ENCODE data around the gene FAM193A.
A peak's percentile ranks its signal among the peaks of the same experiment; 100 is the strongest.

FAM193A gene, protein sequence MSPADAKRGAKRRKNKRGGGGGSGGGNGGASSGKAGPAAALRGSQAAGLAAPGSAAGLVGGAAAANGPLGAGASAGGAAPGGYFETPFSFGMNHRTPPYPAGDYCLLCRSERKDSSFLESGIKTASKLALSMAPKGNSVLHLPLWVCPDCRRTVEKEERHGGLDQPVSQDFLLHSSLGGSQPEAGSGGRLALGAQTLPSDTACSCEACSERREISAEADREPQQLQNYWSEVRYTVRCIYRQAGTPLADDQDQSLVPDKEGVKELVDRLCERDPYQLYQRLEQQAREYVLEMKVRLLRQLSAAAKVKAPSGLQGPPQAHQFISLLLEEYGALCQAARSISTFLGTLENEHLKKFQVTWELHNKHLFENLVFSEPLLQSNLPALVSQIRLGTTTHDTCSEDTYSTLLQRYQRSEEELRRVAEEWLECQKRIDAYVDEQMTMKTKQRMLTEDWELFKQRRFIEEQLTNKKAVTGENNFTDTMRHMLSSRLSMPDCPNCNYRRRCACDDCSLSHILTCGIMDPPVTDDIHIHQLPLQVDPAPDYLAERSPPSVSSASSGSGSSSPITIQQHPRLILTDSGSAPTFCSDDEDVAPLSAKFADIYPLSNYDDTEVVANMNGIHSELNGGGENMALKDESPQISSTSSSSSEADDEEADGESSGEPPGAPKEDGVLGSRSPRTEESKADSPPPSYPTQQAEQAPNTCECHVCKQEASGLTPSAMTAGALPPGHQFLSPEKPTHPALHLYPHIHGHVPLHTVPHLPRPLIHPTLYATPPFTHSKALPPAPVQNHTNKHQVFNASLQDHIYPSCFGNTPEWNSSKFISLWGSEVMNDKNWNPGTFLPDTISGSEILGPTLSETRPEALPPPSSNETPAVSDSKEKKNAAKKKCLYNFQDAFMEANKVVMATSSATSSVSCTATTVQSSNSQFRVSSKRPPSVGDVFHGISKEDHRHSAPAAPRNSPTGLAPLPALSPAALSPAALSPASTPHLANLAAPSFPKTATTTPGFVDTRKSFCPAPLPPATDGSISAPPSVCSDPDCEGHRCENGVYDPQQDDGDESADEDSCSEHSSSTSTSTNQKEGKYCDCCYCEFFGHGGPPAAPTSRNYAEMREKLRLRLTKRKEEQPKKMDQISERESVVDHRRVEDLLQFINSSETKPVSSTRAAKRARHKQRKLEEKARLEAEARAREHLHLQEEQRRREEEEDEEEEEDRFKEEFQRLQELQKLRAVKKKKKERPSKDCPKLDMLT (N-terminal part only)

DNA sequence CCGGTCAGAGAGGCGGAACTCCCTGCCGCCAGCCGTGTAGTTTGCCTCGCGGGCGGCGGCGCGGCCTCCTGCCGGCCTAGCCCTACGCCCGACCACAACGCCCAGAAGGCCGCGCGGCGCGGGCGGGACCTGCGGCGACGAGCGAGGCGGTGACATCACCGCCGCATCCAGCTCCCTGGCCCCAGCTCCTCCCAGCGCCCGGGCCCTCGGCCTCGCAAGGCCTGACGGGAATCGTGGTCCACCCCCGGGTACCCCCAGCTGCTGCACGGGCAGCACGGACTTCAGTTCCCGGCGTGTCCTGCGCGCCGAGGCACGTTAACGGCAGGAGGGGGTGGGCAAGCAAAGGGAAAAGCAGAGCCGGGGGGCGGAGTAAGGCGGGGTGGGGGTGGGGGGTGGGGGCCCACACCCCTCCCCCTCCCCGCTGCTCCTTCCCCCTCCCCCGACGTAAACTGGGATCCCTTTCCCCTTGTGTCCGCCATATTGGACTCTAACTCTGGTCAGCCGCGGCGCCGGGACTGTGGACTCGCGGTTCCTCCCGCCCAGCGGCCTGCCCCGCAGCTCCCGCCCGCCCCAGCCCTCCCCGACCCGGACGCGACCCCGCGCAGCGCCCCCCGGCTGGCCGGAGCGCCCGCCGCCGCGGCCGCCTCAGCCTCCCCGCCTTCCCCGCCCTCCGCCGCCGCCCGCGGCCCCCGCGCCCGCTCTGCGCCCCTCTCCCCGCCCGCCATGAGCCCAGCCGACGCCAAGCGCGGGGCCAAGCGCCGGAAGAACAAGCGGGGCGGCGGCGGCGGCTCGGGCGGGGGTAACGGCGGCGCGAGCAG is at the start of gene FAM193A:
Gene FAM193A (plus strand): TSS at position 455 of the 818 bp plus-strand sequence. CDS start 269 bp downstream, at position 724.
- TF ChIP-seq, protein P1, sequence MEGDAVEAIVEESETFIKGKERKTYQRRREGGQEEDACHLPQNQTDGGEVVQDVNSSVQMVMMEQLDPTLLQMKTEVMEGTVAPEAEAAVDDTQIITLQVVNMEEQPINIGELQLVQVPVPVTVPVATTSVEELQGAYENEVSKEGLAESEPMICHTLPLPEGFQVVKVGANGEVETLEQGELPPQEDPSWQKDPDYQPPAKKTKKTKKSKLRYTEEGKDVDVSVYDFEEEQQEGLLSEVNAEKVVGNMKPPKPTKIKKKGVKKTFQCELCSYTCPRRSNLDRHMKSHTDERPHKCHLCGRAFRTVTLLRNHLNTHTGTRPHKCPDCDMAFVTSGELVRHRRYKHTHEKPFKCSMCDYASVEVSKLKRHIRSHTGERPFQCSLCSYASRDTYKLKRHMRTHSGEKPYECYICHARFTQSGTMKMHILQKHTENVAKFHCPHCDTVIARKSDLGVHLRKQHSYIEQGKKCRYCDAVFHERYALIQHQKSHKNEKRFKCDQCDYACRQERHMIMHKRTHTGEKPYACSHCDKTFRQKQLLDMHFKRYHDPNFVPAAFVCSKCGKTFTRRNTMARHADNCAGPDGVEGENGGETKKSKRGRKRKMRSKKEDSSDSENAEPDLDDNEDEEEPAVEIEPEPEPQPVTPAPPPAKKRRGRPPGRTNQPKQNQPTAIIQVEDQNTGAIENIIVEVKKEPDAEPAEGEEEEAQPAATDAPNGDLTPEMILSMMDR (IDR thresholded peaks at IDR 0.05; ENCODE audit: low read length, missing control alignments): no peak
- DNase-seq (ENCODE audit: low read depth): peak; percentile 100

DNA sequence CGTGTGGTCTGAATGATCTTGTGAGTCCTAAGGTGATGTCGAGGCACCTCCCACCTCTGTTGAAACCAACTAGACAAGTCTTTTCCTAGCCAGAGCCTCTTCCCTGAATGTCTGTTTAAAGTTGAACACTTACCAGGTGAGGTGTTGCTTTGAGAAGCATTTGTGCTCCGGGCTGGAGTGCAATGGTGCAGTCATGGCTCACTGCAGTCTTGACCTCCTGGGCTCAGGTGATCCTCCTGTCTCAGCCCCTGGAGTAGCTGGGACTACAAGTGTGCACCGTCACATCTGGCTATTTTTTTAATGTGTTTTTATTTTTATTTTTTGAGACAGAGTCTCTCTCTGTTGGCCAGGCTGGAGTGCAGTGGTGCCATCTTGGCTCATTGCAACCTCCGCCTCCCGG is 49.5 kb upstream of the FAM193A start:
- DNase-seq (ENCODE audit: low read depth): no peak
- H3K4me3 ChIP-seq (replicated peaks; ENCODE audit: low read depth, low read length): no peak overlapping the region
- TF ChIP-seq, protein P1 (IDR thresholded peaks at IDR 0.05; ENCODE audit: low read length, missing control alignments): no peak

More for the DNA sequence above, at the start of gene FAM193A:
- peak within 1 kb of the TSS; percentile 72 for H3K4me3 ChIP-seq (replicated peaks; ENCODE audit: low read depth, low read length)

DNA sequence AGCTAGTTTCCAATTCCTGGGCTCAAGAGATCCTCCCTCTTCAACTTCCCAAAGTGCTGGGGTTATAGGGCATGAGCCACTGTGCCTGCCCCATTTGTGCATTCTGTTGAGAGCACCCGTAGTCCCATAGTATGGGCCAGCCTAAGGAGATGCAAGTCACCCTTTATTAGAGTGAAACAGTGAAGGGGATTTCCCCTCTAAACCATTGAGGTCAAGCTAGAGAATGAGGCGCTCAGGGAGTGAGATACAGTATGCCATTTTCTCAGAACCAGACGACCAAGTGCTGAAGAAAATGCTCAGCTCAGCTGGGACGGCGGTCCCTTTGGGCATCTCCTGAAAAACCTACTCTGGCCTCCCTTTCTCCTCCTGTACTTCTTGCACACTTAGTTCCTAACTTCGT is 48.8 kb upstream of the FAM193A start:
- H3K4me3 ChIP-seq (replicated peaks; ENCODE audit: low read depth, low read length): no peak overlapping the region
- no peak for DNase-seq (ENCODE audit: low read depth)
- TF ChIP-seq, protein P1 (IDR thresholded peaks at IDR 0.05; ENCODE audit: low read length, missing control alignments): no peak

DNA sequence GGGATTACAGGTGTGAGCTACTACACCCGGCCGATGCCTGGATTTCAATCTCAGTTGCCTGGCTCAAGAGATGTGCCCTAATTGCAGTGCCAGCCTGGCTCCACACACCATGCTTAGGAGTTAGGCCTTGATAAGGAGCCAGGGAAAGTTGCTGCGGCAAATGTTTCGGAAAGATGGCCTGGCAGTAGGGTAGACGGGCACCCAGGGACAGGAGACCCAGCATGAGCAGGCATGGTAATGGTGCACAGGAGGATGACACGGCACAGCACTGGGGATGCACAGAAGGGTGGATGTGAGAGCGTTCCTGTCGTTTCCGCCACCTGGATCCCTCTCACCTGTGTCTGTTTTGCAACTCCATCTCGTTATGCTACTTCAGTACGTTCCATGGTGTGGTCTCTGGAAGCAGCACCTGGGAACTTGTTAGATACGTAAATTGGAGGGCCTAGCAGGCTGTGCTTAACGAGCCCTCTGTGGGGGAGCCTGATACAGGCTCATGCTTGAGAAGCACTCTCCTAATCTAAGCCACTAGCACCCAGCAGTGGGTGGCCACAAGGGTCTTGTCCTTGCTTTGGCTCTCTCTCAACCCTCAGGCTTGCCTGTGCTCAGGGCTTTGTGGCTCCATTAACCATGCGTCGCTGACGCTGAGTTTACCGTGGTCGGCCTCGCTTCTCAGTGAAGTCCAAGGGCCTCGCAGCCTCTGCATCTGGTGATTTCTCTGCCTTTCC is 47.2 kb upstream of the FAM193A start:
- TF ChIP-seq, protein P1 (IDR thresholded peaks at IDR 0.05; ENCODE audit: low read length, missing control alignments): no peak
- H3K4me3 ChIP-seq (replicated peaks; ENCODE audit: low read depth, low read length): no peak overlapping the region
- no peak for DNase-seq (ENCODE audit: low read depth)

DNA sequence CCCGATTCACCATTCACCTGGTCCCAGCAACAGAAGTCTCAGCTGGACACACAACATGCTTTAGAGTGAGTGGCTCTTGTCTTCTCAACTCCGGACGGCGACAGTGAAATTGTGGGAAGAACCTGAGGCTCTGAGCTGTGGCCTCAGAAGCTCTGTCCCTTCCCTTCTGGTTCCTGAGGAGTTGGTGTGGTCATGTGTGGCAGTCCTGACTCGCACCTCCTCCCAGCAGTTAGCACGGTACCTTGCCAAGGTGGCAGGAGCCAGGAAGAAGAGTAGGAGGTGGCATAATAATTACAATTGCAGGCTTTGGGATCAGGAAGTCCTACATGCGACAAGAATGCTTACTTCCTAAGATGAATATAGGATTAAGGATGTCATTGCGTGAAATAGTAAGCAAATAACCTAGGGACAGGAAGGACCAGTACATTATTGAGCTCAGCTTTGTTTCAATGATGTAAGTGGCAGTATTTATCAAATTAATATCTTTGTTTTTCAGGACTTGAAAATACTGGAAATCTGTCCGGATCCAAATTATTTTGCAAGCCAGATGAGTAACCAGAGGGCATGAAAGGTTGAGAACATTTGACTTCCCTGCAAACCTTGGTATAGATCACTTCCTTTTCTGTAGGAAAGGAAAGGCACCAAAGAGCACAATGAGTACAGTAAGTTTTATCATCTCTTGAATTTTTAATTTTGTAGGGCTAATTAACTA is 46.5 kb upstream of the FAM193A start:
- DNase-seq (ENCODE audit: low read depth): peak; percentile 45
- TF ChIP-seq, protein P1 (IDR thresholded peaks at IDR 0.05; ENCODE audit: low read length, missing control alignments): no peak
- no peak overlapping the region for H3K4me3 ChIP-seq (replicated peaks; ENCODE audit: low read depth, low read length)
